ENCODE results near the gene RIBC2.

DNA sequence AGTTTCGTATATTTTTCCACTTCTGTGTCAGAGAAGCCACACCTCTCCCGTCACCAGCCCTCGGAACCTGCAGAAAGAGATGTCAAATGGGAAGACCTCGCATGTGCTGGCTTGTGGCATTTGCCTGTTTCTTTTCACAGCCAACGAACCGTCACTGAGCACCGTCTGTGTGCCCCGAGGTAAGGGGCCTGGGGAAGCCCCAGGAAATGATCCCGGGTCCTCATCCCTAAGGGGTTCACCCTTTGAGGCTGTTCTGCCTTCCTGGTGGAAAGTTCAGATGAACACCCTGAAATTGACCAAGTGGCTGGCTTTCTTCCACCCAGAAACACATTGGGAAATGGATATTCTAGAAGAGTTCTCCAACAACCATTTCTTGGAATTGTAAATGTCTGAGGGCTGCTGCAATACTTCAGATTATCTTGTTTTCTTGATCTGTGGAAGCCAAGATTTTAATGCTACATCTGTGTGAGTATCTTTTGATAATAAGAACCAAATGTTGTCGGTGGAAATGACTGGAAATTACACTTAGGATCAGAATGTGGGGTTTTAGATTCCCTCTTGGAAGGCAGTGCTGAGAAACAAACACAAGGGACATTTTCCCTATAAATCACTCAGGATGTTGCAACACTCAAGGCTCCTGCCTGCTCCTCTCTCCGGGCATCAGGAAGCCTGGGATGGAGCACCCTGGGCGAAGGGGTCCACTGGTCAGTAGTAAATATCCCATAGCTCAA is 37.6 kb downstream of the RIBC2 start:
- TF ChIP-seq, protein P1, sequence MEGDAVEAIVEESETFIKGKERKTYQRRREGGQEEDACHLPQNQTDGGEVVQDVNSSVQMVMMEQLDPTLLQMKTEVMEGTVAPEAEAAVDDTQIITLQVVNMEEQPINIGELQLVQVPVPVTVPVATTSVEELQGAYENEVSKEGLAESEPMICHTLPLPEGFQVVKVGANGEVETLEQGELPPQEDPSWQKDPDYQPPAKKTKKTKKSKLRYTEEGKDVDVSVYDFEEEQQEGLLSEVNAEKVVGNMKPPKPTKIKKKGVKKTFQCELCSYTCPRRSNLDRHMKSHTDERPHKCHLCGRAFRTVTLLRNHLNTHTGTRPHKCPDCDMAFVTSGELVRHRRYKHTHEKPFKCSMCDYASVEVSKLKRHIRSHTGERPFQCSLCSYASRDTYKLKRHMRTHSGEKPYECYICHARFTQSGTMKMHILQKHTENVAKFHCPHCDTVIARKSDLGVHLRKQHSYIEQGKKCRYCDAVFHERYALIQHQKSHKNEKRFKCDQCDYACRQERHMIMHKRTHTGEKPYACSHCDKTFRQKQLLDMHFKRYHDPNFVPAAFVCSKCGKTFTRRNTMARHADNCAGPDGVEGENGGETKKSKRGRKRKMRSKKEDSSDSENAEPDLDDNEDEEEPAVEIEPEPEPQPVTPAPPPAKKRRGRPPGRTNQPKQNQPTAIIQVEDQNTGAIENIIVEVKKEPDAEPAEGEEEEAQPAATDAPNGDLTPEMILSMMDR (IDR thresholded peaks at IDR 0.05): no peak
- TF ChIP-seq POLR2AphosphoS5 (IDR thresholded peaks at IDR 0.05; ENCODE audit: low read depth, low read length) (no peak), TCF7L2 (IDR thresholded peaks at IDR 0.05; ENCODE audit: low read depth, low read length) (no peak)
- TF ChIP-seq, protein P2, sequence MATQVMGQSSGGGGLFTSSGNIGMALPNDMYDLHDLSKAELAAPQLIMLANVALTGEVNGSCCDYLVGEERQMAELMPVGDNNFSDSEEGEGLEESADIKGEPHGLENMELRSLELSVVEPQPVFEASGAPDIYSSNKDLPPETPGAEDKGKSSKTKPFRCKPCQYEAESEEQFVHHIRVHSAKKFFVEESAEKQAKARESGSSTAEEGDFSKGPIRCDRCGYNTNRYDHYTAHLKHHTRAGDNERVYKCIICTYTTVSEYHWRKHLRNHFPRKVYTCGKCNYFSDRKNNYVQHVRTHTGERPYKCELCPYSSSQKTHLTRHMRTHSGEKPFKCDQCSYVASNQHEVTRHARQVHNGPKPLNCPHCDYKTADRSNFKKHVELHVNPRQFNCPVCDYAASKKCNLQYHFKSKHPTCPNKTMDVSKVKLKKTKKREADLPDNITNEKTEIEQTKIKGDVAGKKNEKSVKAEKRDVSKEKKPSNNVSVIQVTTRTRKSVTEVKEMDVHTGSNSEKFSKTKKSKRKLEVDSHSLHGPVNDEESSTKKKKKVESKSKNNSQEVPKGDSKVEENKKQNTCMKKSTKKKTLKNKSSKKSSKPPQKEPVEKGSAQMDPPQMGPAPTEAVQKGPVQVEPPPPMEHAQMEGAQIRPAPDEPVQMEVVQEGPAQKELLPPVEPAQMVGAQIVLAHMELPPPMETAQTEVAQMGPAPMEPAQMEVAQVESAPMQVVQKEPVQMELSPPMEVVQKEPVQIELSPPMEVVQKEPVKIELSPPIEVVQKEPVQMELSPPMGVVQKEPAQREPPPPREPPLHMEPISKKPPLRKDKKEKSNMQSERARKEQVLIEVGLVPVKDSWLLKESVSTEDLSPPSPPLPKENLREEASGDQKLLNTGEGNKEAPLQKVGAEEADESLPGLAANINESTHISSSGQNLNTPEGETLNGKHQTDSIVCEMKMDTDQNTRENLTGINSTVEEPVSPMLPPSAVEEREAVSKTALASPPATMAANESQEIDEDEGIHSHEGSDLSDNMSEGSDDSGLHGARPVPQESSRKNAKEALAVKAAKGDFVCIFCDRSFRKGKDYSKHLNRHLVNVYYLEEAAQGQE (IDR thresholded peaks at IDR 0.05; ENCODE audit: insufficient read depth in 1 of 2, low read depth in 2 of 2, low read length in 1 of 2): no peak

All from Panc1 (cell line).